NB4 (cell line): Measurements from ENCODE around the gene GRIK4.

ENCODE experiments used
- CTCF ChIP-seq: IDR thresholded peaks from one replicate; pipeline ENCODE4 v1.5.1; 2012; ENCODE audit warnings: low read depth, low read length
- POLR2A ChIP-seq: IDR thresholded peaks from 2 replicates; pipeline ENCODE4 v1.6.1; 2011; ENCODE audit warnings: mild to moderate bottlenecking; ENCODE audit not compliant: insufficient read length; ENCODE audit errors: extremely low read depth

- TF ChIP-seq CTCF: no peak
- no peak for TF ChIP-seq POLR2A
Measured at GRCh38 chr11:120698918-120699317, 187.4 kb downstream of the GRIK4 start.
